ENCODE data around the gene TXNDC2. TPM values are rescaled to one million over a fixed set of nuclear protein-coding genes. Genes with fewer than 3 reads are reported as not detected.
A peak's percentile ranks its signal among the peaks of the same experiment; 100 is the strongest.
"Not testable (repeated sequence)": the region's sequence is repeated elsewhere in the genome, so short reads cannot be mapped to it uniquely, and the experiment has no call there.

Gene TXNDC2
- total RNA-seq, 1 donor from 2014 or later: 0.07 TPM

- H3K27ac Mint-ChIP-seq (ENCODE audit: unreplicated experiment): no peak overlapping the region
- peaks cover 23% of the 10 kb centered on the region for H3K79me2 ChIP-seq (ENCODE audit: insufficient read depth, low read length)
- no peak overlapping the region for H3K4me3 ChIP-seq (ENCODE audit: insufficient read depth, low read depth, low read length)
- no peak overlapping the region for H3K4me3 Mint-ChIP-seq (ENCODE audit: unreplicated experiment)
- H3K27ac ChIP-seq (ENCODE audit: low read depth, low read length): no peak overlapping the region
- H3K27me3 ChIP-seq (ENCODE audit: insufficient read depth, low read length): no peaks in the 10 kb centered on the region
- no peaks in the 10 kb centered on the region for H3K36me3 ChIP-seq (ENCODE audit: insufficient read depth, low read length)
- FAIRE-seq (no peak), DNase-seq (ENCODE audit: low read depth) (no peak)
- H3K9me3 Mint-ChIP-seq (ENCODE audit: unreplicated experiment): no peaks in the 10 kb centered on the region
- H2AFZ ChIP-seq (ENCODE audit: low read depth, low read length): no peak overlapping the region
- TF ChIP-seq EZH2 (IDR thresholded peaks at IDR 0.05; ENCODE audit: insufficient read depth, low read length) (no peak), CTCF (IDR thresholded peaks at IDR 0.05; ENCODE audit: insufficient read depth, low read depth, low read length) (no peak)
- peaks cover 15% of the 10 kb centered on the region for H4K20me1 ChIP-seq (ENCODE audit: insufficient read depth, low read length)
- H3K4me1 Mint-ChIP-seq (ENCODE audit: low read depth, unreplicated experiment): peaks cover 2% of the 10 kb centered on the region
- no peaks in the 10 kb centered on the region for H3K9me3 ChIP-seq (ENCODE audit: insufficient read depth, low read depth, low read length)
- H3K4me2 ChIP-seq (ENCODE audit: low read length): no peak overlapping the region
- H3K36me3 Mint-ChIP-seq (ENCODE audit: low read depth, unreplicated experiment): no peaks in the 10 kb centered on the region
- H3K9ac ChIP-seq (ENCODE audit: low read length): no peak overlapping the region
- no peaks in the 10 kb centered on the region for H3K27me3 Mint-ChIP-seq (ENCODE audit: low read depth, unreplicated experiment)
- peaks cover 12% of the 10 kb centered on the region for H3K4me1 ChIP-seq (ENCODE audit: insufficient read depth, low read length)
These were observed 25.5 kb downstream of the TXNDC2 start for GRCh38 chr18:9911226-9911625.

GRCh38 chr18:9912285-9912684, 26.5 kb downstream of the TXNDC2 start:
- H3K9me3 ChIP-seq (ENCODE audit: insufficient read depth, low read depth, low read length); H3K9ac ChIP-seq (ENCODE audit: low read length); H3K27ac ChIP-seq (ENCODE audit: low read depth, low read length); H3K9me3 Mint-ChIP-seq (ENCODE audit: unreplicated experiment); H3K36me3 Mint-ChIP-seq (ENCODE audit: low read depth, unreplicated experiment); H3K27me3 ChIP-seq (ENCODE audit: insufficient read depth, low read length); H3K36me3 ChIP-seq (ENCODE audit: insufficient read depth, low read length); H3K4me3 ChIP-seq (ENCODE audit: insufficient read depth, low read depth, low read length); H3K4me1 Mint-ChIP-seq (ENCODE audit: low read depth, unreplicated experiment); H3K4me3 Mint-ChIP-seq (ENCODE audit: unreplicated experiment); DNase-seq (ENCODE audit: low read depth); H3K27me3 Mint-ChIP-seq (ENCODE audit: low read depth, unreplicated experiment); FAIRE-seq: not testable (repeated sequence)
- Histone ChIP-seq H3K79me2 (ENCODE audit: insufficient read depth, low read length) (peaks cover 33% of the 10 kb centered on the region), H2AFZ (ENCODE audit: low read depth, low read length) (peak overlapping the region; percentile 98), H4K20me1 (ENCODE audit: insufficient read depth, low read length) (peaks cover 26% of the 10 kb centered on the region), H3K4me1 (ENCODE audit: insufficient read depth, low read length) (peaks cover 15% of the 10 kb centered on the region), H3K4me2 (ENCODE audit: low read length) (peak overlapping the region; percentile 82)
- H3K27ac Mint-ChIP-seq (ENCODE audit: unreplicated experiment): peak overlapping the region; percentile 13

GRCh38 chr18:9913151-9913525, 27.4 kb downstream of the TXNDC2 start:
- no peak for TF ChIP-seq CTCF (IDR thresholded peaks at IDR 0.05; ENCODE audit: insufficient read depth, low read depth, low read length)
- TF ChIP-seq EZH2 (IDR thresholded peaks at IDR 0.05; ENCODE audit: insufficient read depth, low read length): no peak
- Mint-ChIP-seq H3K4me1 (ENCODE audit: low read depth, unreplicated experiment) (peaks cover 8% of the 10 kb centered on the region), H3K4me3 (ENCODE audit: unreplicated experiment) (peak overlapping the region; percentile 88), H3K27ac (ENCODE audit: unreplicated experiment) (peak overlapping the region; percentile 54), H3K9me3 (ENCODE audit: unreplicated experiment) (no peaks in the 10 kb centered on the region), H3K36me3 (ENCODE audit: low read depth, unreplicated experiment) (no peaks in the 10 kb centered on the region), H3K27me3 (ENCODE audit: low read depth, unreplicated experiment) (no peaks in the 10 kb centered on the region)
- Histone ChIP-seq H4K20me1 (ENCODE audit: insufficient read depth, low read length) (peaks cover 34% of the 10 kb centered on the region), H3K36me3 (ENCODE audit: insufficient read depth, low read length) (no peaks in the 10 kb centered on the region), H3K79me2 (ENCODE audit: insufficient read depth, low read length) (peaks cover 42% of the 10 kb centered on the region), H3K27me3 (ENCODE audit: insufficient read depth, low read length) (no peaks in the 10 kb centered on the region), H3K27ac (ENCODE audit: low read depth, low read length) (peak overlapping the region; percentile 98), H3K4me1 (ENCODE audit: insufficient read depth, low read length) (peaks cover 17% of the 10 kb centered on the region), H3K4me2 (ENCODE audit: low read length) (peak overlapping the region; percentile 82), H2AFZ (ENCODE audit: low read depth, low read length) (peak overlapping the region; percentile 98), H3K9ac (ENCODE audit: low read length) (peak overlapping the region; percentile 98), H3K4me3 (ENCODE audit: insufficient read depth, low read depth, low read length) (peak overlapping the region; percentile 86), H3K9me3 (ENCODE audit: insufficient read depth, low read depth, low read length) (no peaks in the 10 kb centered on the region)
- DNase-seq (ENCODE audit: low read depth) (peak; percentile 41), FAIRE-seq (no peak)

Data from astrocyte (in vitro differentiated cells and primary cell).